HG03439 (cell line): Measurements from ENCODE around the gene PARP9.
"Not testable (repeated sequence)": the region's sequence is repeated elsewhere in the genome, so short reads cannot be mapped to it uniquely, and the experiment has no call there.

Experiments
- ATAC-seq: cut with Tn5 transposase; IDR thresholded peaks from one replicate; pipeline ENCODE4 v1.9.1; 2021; ENCODE audit warnings: mild to moderate bottlenecking, moderate library complexity; ENCODE audit not compliant: unreplicated experiment

PARP9 gene

GRCh38 chr3:122523317-122523716, 40.8 kb downstream of the PARP9 start:
- ATAC-seq: no peak

GRCh38 chr3:122520861-122521260, 43.2 kb downstream of the PARP9 start:
- no peak for ATAC-seq

- ATAC-seq: no peak
Observed at GRCh38 chr3:122519693-122520092, 44.4 kb downstream of the PARP9 start.

GRCh38 chr3:122516846-122517360, 47.2 kb downstream of the PARP9 start:
- no peak for ATAC-seq

- ATAC-seq: no peak
Observed at GRCh38 chr3:122515870-122516269, 48.2 kb downstream of the PARP9 start.

- no peak for ATAC-seq
Observed at GRCh38 chr3:122515020-122515468, 49.1 kb downstream of the PARP9 start.

- ATAC-seq: peak; percentile 83
Observed at GRCh38 chr3:122514123-122515019, 49.7 kb downstream of the PARP9 start, which contains the start of gene KPNA1. Gene KPNA1, minus strand, starts transcription at chr3:122514939. Its CDS starts 18,374 bp downstream, at chr3:122496565.

GRCh38 chr3:122513386-122514122, 50.5 kb downstream of the PARP9 start:
- ATAC-seq: no peak

GRCh38 chr3:122512284-122512683, 51.8 kb downstream of the PARP9 start:
- no peak for ATAC-seq

- no peak for ATAC-seq
Observed at GRCh38 chr3:122510878-122511535, 53.1 kb downstream of the PARP9 start.

- peak; percentile 57 for ATAC-seq
Observed at GRCh38 chr3:122508944-122509343, 55.2 kb downstream of the PARP9 start.

GRCh38 chr3:122508135-122508914, 55.8 kb downstream of the PARP9 start:
- no peak for ATAC-seq

- no peak for ATAC-seq
Observed at GRCh38 chr3:122506450-122506849, 57.6 kb downstream of the PARP9 start.

- ATAC-seq: no peak
Observed at GRCh38 chr3:122505676-122506075, 58.4 kb downstream of the PARP9 start.

GRCh38 chr3:122502941-122503340, 61.2 kb downstream of the PARP9 start:
- ATAC-seq: no peak

GRCh38 chr3:122502139-122502538, 62.0 kb downstream of the PARP9 start:
- ATAC-seq: no peak

GRCh38 chr3:122500964-122501363, 63.1 kb downstream of the PARP9 start:
- not testable (repeated sequence) for ATAC-seq

- no peak for ATAC-seq
Observed at GRCh38 chr3:122498152-122498551, 65.9 kb downstream of the PARP9 start.

- peak; percentile 86 for ATAC-seq
Observed at GRCh38 chr3:122497425-122497824, 66.7 kb downstream of the PARP9 start.

GRCh38 chr3:122496508-122496907, 67.6 kb downstream of the PARP9 start:
- no peak for ATAC-seq
